H1 (cell line): ENCODE data around the gene NFATC4.

Experiments used
- EZH2 ChIP-seq: fragments of 200-600 bp; sonication (generic); IDR thresholded peaks from 2 replicates; pipeline ENCODE4 v1.7.1; 2012; ENCODE audit warnings: low read depth, mild to moderate bottlenecking, moderate library complexity, low read length, inconsistent platforms; ENCODE audit not compliant: severe bottlenecking
- POLR2A ChIP-seq, 2 experiments: IDR thresholded peaks; 1 replicate in 1 of 2; 2 replicates in 1 of 2; pipeline ENCODE4 v1.6.1; 2011; ENCODE audit warnings: low read depth in 2 of 2, low read length in 2 of 2, mild to moderate bottlenecking in 2 of 2; ENCODE audit errors: control extremely low read depth in 1 of 2
- POLR2AphosphoS5 ChIP-seq: IDR thresholded peaks from 2 replicates; pipeline ENCODE4 v1.6.1; 2011; ENCODE audit warnings: low read depth, low read length
- RNF2 ChIP-seq: fragments of 200-900, 300-1000 bp; sonication (generic); IDR thresholded peaks from 2 replicates; pipeline ENCODE4 v1.7.1; 2016; ENCODE audit warnings: borderline replicate concordance, low read depth, mild to moderate bottlenecking, antibody characterized with exemption, low read length; ENCODE audit not compliant: poor library complexity, severe bottlenecking; ENCODE audit errors: missing control alignments
- TBP ChIP-seq: IDR thresholded peaks from 2 replicates; pipeline ENCODE4 v1.6.1; 2011; ENCODE audit warnings: low read depth, low read length, improper control_type of control experiment
- TF ChIP-seq, protein P1 (sequence below), 3 experiments: IDR thresholded peaks; 1 replicate in 2 of 3; 2 replicates in 1 of 3; pipeline versions ENCODE4 v1.5.1 to v1.6.1; 2011; ENCODE audit warnings: low read length in 3 of 3, mild to moderate bottlenecking in 3 of 3, inconsistent platforms in 2 of 3, low read depth in 1 of 3, moderate library complexity in 1 of 3; ENCODE audit not compliant: insufficient read depth in 1 of 3; ENCODE audit errors: control extremely low read depth in 1 of 3

DNA sequence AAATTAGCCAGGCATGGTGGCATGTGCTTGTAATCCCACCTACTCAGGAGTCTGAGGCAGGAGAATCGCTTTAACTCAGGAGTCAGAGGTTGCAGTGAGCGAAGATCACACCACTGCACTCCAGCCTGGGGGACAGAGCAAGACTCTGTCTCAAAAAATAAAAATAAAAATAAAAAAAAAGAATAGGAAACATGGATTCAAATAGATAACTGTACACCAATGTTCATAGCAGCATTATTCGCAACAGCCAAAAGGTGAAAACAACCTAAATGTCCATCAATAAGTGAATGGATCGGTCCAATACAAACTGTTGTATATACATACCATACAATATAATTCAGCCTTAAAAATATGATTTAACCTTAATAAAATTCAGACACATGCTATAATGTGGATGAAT lies 25.1 kb upstream of the NFATC4 start:
- no peak for TF ChIP-seq EZH2
- no peak for TF ChIP-seq POLR2A (IDR thresholded peaks at IDR 0.05; ENCODE audit: control extremely low read depth in 1 of 2, low read depth in 2 of 2, low read length in 2 of 2)
- TF ChIP-seq POLR2AphosphoS5, result no peak
- no peak for TF ChIP-seq RNF2
- TF ChIP-seq, protein P1, sequence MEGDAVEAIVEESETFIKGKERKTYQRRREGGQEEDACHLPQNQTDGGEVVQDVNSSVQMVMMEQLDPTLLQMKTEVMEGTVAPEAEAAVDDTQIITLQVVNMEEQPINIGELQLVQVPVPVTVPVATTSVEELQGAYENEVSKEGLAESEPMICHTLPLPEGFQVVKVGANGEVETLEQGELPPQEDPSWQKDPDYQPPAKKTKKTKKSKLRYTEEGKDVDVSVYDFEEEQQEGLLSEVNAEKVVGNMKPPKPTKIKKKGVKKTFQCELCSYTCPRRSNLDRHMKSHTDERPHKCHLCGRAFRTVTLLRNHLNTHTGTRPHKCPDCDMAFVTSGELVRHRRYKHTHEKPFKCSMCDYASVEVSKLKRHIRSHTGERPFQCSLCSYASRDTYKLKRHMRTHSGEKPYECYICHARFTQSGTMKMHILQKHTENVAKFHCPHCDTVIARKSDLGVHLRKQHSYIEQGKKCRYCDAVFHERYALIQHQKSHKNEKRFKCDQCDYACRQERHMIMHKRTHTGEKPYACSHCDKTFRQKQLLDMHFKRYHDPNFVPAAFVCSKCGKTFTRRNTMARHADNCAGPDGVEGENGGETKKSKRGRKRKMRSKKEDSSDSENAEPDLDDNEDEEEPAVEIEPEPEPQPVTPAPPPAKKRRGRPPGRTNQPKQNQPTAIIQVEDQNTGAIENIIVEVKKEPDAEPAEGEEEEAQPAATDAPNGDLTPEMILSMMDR (IDR thresholded peaks at IDR 0.05; ENCODE audit: control extremely low read depth in 1 of 3, insufficient read depth in 1 of 3, low read depth in 1 of 3, low read length in 3 of 3), result no peak
- TF ChIP-seq TBP, result no peak
